Stimulated activated CD8-positive, alpha-beta memory T cell treated with anti-CD3 and anti-CD28 coated beads, Interleukin-2, amount 100 ng/mL, for 48 hours (primary cell): Measurements from ENCODE around the gene MYH7B.
A peak's percentile ranks its signal among the peaks of the same experiment; 100 is the strongest.

Source experiments
- DNase-seq, 2 donors: peaks; one replicate each; pipeline ENCODE4 v3.0.0-alpha.2; 2020; ENCODE audit warnings: low read depth in 2 of 2

MYH7B gene

GRCh38 chr20:34955231-34956040, at the start of gene MYH7B, which contains the start of gene GSS:
Gene MYH7B (plus strand): TSS chr20:34955868. CDS start chr20:34978006, 22,138 bp downstream.
Gene GSS (minus strand): TSS chr20:34955806. CDS start chr20:34951852, 3,954 bp downstream.
- DNase-seq: peak; percentile 98 to 99

GRCh38 chr20:34907616-34908469, 47.8 kb upstream of the MYH7B start:
- no peak for DNase-seq

GRCh38 chr20:34915131-34915530, 40.5 kb upstream of the MYH7B start:
- no peak for DNase-seq

GRCh38 chr20:34915749-34916455, 39.8 kb upstream of the MYH7B start:
- no peak for DNase-seq

GRCh38 chr20:34916774-34917354, 38.8 kb upstream of the MYH7B start:
- DNase-seq: no peak

GRCh38 chr20:34920055-34920454, 35.6 kb upstream of the MYH7B start:
- no peak for DNase-seq

- DNase-seq: peak in 1 of 2 donors; percentile 8
Measured at GRCh38 chr20:34921436-34921835, 34.2 kb upstream of the MYH7B start.

- DNase-seq: no peak
Measured at GRCh38 chr20:34922654-34923381, 32.9 kb upstream of the MYH7B start.

GRCh38 chr20:34923414-34923813, 32.3 kb upstream of the MYH7B start:
- no peak for DNase-seq

GRCh38 chr20:34925341-34925740, 30.3 kb upstream of the MYH7B start:
- no peak for DNase-seq

GRCh38 chr20:34925981-34926380, 29.7 kb upstream of the MYH7B start:
- DNase-seq: no peak

- no peak for DNase-seq
Measured at GRCh38 chr20:34926581-34926980, 29.1 kb upstream of the MYH7B start.

GRCh38 chr20:34927736-34928135, 27.9 kb upstream of the MYH7B start:
- DNase-seq: no peak

GRCh38 chr20:34928411-34928810, 27.3 kb upstream of the MYH7B start:
- DNase-seq: no peak

- DNase-seq: no peak
Measured at GRCh38 chr20:34931771-34932170, 23.9 kb upstream of the MYH7B start.

- DNase-seq: no peak
Measured at GRCh38 chr20:34938466-34939163, 17.1 kb upstream of the MYH7B start.

- no peak for DNase-seq
Measured at GRCh38 chr20:34940081-34940481, 15.6 kb upstream of the MYH7B start.

GRCh38 chr20:34941226-34941625, 14.4 kb upstream of the MYH7B start:
- DNase-seq: no peak

GRCh38 chr20:34942301-34942700, 13.4 kb upstream of the MYH7B start:
- DNase-seq: no peak

- DNase-seq: no peak
Measured at GRCh38 chr20:34943808-34944567, 11.7 kb upstream of the MYH7B start.
